Parathyroid adenoma (tissue), 2 donors: Measurements from ENCODE around the gene RAB11FIP3.

ENCODE experiments used
- H2AFZ ChIP-seq: fragments of 300-600 bp; sonication (generic); one replicate; pipeline ENCODE4 v1.7.0; 2017; ENCODE audit warnings: antibody characterized with exemption, mild to moderate bottlenecking
- H3K27ac ChIP-seq: fragments of 300-600 bp; sonication (generic); one replicate; pipeline ENCODE4 v1.7.0; 2017
- H3K27me3 ChIP-seq: fragments of 300-600 bp; sonication (generic); one replicate; pipeline ENCODE4 v1.7.0; 2017; ENCODE audit warnings: low read length; ENCODE audit not compliant: control insufficient read depth, insufficient read depth
- H3K36me3 ChIP-seq: fragments of 300-600 bp; sonication (generic); one replicate; pipeline ENCODE4 v1.7.0; 2017; ENCODE audit warnings: low read length; ENCODE audit not compliant: control insufficient read depth, insufficient read depth
- H3K4me1 ChIP-seq: fragments of 300-600 bp; sonication (generic); one replicate; pipeline ENCODE4 v1.7.0; 2017; ENCODE audit warnings: control low read depth
- H3K4me2 ChIP-seq: fragments of 300-600 bp; sonication (generic); one replicate; pipeline ENCODE4 v1.7.0; 2017; ENCODE audit warnings: low read length
- H3K4me3 ChIP-seq: fragments of 300-600 bp; sonication (generic); one replicate; pipeline ENCODE4 v1.7.0; 2017; ENCODE audit warnings: low read depth, low read length
- H3K79me2 ChIP-seq: fragments of 300-600 bp; sonication (generic); one replicate; pipeline ENCODE4 v1.7.0; 2017; ENCODE audit warnings: control low read depth
- H3K9ac ChIP-seq: fragments of 300-600 bp; sonication (generic); one replicate; pipeline ENCODE4 v1.7.0; 2017; ENCODE audit warnings: mild to moderate bottlenecking
- H3K9me3 ChIP-seq: fragments of 300-600 bp; sonication (generic); one replicate; pipeline ENCODE4 v1.7.0; 2017; ENCODE audit warnings: low read length; ENCODE audit not compliant: control insufficient read depth
- TF ChIP-seq, protein P1 (sequence below): fragments of 300-600 bp; sonication (generic); IDR thresholded peaks from one replicate; pipeline ENCODE4 v1.7.0; 2017; ENCODE audit warnings: antibody characterized with exemption, mild to moderate bottlenecking
- donor health status: primary hyperparathyroidism.

The RAB11FIP3 gene

DNA sequence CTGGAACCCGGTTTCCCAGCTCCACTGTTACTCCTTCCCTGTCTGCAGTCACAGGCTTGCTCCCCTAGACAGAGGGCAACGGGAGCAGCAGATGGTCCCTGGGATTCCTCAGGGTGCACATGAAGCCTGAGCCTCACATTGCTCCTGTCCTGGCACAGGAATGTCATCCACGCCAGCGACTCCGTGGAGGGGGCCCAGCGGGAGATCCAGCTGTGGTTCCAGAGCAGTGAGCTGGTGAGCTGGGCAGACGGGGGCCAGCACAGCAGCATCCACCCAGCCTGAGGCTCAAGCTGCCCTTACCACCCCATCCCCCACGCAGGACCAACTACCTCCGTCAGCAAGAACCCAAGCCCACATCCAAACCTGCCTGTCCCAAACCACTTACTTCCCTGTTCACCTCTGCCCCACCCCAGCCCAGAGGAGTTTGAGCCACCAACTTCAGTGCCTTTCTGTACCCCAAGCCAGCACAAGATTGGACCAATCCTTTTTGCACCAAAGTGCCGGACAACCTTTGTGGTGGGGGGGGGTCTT lies 25.3 kb upstream of the RAB11FIP3 start:
- H3K4me2 ChIP-seq, result no peak overlapping the region
- TF ChIP-seq, protein P1, sequence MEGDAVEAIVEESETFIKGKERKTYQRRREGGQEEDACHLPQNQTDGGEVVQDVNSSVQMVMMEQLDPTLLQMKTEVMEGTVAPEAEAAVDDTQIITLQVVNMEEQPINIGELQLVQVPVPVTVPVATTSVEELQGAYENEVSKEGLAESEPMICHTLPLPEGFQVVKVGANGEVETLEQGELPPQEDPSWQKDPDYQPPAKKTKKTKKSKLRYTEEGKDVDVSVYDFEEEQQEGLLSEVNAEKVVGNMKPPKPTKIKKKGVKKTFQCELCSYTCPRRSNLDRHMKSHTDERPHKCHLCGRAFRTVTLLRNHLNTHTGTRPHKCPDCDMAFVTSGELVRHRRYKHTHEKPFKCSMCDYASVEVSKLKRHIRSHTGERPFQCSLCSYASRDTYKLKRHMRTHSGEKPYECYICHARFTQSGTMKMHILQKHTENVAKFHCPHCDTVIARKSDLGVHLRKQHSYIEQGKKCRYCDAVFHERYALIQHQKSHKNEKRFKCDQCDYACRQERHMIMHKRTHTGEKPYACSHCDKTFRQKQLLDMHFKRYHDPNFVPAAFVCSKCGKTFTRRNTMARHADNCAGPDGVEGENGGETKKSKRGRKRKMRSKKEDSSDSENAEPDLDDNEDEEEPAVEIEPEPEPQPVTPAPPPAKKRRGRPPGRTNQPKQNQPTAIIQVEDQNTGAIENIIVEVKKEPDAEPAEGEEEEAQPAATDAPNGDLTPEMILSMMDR, result no peak
- H3K9ac ChIP-seq, result no peak overlapping the region
- no peak overlapping the region for H2AFZ ChIP-seq
- no peaks in the 10 kb centered on the region for H3K9me3 ChIP-seq
- H3K36me3 ChIP-seq, result no peaks in the 10 kb centered on the region
- peak overlapping the region; percentile 87 for H3K4me3 ChIP-seq
- peaks cover 10% of the 10 kb centered on the region for H3K4me1 ChIP-seq
- H3K27ac ChIP-seq, result no peak overlapping the region
- H3K27me3 ChIP-seq, result no peaks in the 10 kb centered on the region
- H3K79me2 ChIP-seq, result peaks cover 2% of the 10 kb centered on the region

DNA sequence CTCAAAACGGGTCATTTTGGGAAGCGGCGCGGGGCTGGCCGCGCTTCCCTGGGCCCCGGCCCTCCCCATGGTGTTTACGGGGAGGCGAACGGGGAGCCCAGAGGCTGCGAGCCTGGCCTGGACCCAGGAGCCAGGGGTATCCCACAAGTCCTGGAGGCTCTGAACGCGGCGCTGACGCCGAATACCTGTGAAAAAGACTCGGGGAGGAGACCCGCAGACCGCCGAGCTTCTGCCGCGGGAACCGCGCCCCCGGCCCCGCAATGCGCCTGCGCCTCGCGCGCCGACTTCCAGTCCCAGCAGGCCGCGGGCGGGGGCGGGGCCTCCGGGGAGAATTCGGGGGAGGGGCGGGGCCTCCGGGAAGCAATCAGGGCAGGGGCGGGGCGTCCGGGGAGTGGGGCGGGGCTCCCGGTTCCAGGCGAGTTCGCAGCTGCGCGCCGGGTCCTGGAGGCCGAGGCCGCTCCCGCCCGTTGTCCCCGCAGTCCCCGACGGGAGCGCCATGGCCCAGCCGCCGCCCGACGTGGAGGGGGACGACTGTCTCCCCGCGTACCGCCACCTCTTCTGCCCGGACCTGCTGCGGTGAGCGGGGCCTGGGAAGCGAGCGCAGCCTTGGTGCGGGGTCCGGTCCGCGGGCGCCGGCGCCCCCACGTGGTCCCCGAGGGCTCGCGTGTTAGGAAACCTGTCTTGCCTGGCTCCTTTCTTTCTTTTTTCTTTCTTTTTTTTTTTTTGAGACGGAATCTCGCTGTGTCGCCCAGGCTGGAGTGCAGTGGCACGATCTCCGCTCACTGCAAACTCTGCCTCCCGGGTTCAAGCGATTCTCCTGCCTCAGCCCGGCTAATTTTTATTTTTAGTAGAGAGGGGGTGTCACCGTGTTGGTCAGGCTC lies 23.7 kb upstream of the RAB11FIP3 start, which contains the start of gene DECR2:
Gene DECR2, plus strand, starts transcription at position 418 of the 881 bp plus-strand sequence. Its CDS starts 79 bp downstream, at position 497.
- Histone ChIP-seq H3K4me1 (peaks cover 4% of the 10 kb centered on the region), H2AFZ (peak within 1 kb of the TSS; percentile 95), H3K27me3 (no peaks in the 10 kb centered on the region), H3K4me2 (peak within 1 kb of the TSS; percentile 91), H3K27ac (peak within 1 kb of the TSS; percentile 73), H3K9ac (peak within 1 kb of the TSS; percentile 81), H3K9me3 (no peaks in the 10 kb centered on the region), H3K4me3 (peak within 1 kb of the TSS; percentile 87), H3K79me2 (peaks cover 2% of the 10 kb centered on the region), H3K36me3 (no peaks in the 10 kb centered on the region)
- TF ChIP-seq, protein P1, result peak; percentile 62

DNA sequence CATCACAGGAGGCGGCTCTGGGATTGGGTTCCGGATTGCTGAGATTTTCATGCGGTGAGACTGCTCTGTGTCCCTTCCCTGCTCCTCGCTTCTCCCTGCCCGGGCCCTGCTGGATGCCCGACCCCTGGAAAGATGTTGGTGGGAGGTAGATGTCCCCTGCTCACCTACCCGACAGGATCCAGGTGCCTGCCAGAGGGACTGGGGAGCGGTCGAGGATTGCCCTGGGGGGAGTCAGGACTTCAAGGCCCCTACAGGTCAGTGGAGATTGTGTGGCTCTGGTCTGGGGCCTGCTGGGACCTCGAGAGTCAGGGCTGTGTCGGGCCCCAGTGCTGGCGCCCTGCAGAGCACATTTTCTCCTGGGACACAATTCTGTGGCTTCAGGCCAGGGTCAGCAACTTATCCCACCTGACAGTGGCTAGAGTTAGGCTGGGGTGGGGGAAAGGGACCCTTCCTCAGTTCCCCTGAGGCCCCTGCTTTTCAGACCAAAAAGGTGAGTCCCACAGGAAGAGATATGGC lies 20.4 kb upstream of the RAB11FIP3 start:
- no peak overlapping the region for H3K4me3 ChIP-seq
- H3K36me3 ChIP-seq, result no peaks in the 10 kb centered on the region
- no peaks in the 10 kb centered on the region for H3K9me3 ChIP-seq
- no peak overlapping the region for H3K4me2 ChIP-seq
- no peaks in the 10 kb centered on the region for H3K79me2 ChIP-seq
- no peaks in the 10 kb centered on the region for H3K4me1 ChIP-seq
- H2AFZ ChIP-seq, result no peak overlapping the region
- no peak overlapping the region for H3K27ac ChIP-seq
- TF ChIP-seq, protein P1, result no peak
- no peak overlapping the region for H3K9ac ChIP-seq
- no peaks in the 10 kb centered on the region for H3K27me3 ChIP-seq

DNA sequence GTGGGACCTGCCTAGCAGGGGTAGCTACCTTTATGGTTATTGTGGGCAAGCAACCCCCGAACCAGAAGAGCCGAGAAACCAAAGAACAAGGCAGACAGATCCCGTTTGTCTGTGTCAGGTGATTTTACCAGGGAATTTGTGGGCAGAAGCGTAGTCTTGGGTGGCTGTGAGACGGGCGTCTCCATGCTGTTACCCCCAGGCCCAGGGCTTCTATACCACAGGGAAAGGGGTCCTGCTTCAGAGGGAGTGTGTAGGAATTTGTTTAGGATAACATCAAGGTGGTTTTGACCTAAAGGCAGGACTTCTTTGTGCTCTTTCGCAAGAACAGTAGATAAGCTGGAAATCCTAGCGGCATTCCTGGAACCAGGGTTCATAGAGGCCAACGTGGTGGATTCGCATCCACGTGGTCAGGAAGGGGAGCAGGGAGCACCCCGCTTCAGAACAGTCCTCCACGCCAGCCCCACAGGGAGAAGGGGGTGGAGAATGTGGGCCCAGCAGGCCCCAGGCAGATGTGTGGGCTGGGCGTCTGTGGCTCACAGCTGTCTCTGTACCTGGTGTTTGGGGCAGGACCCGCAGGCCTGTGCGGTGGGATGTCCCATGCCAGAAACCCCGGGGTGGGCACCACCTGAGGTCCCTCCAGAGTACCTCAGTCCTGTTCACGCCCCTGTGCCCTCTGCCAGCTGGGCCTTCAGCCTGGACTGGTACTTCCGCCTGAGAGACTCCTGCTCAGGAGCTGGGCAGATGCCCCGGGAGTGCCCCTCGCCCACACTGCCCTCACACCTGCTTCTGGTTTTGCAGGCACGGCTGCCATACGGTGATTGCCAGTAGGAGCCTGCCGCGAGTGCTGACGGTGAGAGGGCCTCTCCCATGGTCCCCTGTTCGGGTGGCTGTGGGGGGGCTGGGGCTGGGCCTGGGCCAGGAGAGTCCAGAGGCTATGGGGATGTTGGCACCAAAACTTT lies 19.6 kb upstream of the RAB11FIP3 start:
- no peaks in the 10 kb centered on the region for H3K79me2 ChIP-seq
- H3K4me2 ChIP-seq, result no peak overlapping the region
- TF ChIP-seq, protein P1, result no peak
- H3K36me3 ChIP-seq, result no peaks in the 10 kb centered on the region
- H3K9me3 ChIP-seq, result no peaks in the 10 kb centered on the region
- H2AFZ ChIP-seq, result no peak overlapping the region
- H3K4me1 ChIP-seq, result no peaks in the 10 kb centered on the region
- H3K4me3 ChIP-seq, result no peak overlapping the region
- H3K27ac ChIP-seq, result no peak overlapping the region
- no peak overlapping the region for H3K9ac ChIP-seq
- no peaks in the 10 kb centered on the region for H3K27me3 ChIP-seq
